HepG2 (cell line): ENCODE measurements around the gene CCDC38. TPM values are rescaled to one million over a fixed set of nuclear protein-coding genes. Genes with fewer than 3 reads are reported as not detected.

ENCODE experiments used
- BCL6 ChIP-seq: IDR thresholded peaks from 2 replicates; pipeline ENCODE4 v1.6.1; 2016; ENCODE audit warnings: missing genetic modification reagents, missing compliant biosample characterization
- DZIP1 ChIP-seq: sonication (generic); formaldehyde crosslinking; IDR thresholded peaks from 2 replicates; pipeline ENCODE4 v1.5.0; 2020; ENCODE audit warnings: mild to moderate bottlenecking, missing genetic modification reagents
- EP300 ChIP-seq, 3 experiments: sonication (generic) in 1 of 3; formaldehyde crosslinking in 1 of 3; IDR thresholded peaks; 2 replicates each; pipeline versions ENCODE4 v1.5.1 to v1.6.1; 2011 to 2020; ENCODE audit warnings: low read depth in 2 of 3, low read length in 2 of 3, borderline replicate concordance in 1 of 3, improper control_type of control experiment in 1 of 3, mild to moderate bottlenecking in 1 of 3, missing genetic modification reagents in 1 of 3, moderate library complexity in 1 of 3
- FOXO1 ChIP-seq: sonication (generic); formaldehyde crosslinking; IDR thresholded peaks from 2 replicates; pipeline ENCODE4 v1.4.0; 2020; ENCODE audit warnings: missing genetic modification reagents
- MIER2 ChIP-seq: IDR thresholded peaks from 2 replicates; pipeline ENCODE4 v1.6.1; 2016; ENCODE audit warnings: missing biosample characterization, missing genetic modification reagents
- NR2F6 ChIP-seq, 2 experiments: IDR thresholded peaks; 2 replicates each; pipeline ENCODE4 v1.6.1; 2016; ENCODE audit warnings: antibody characterized with exemption in 1 of 2, mild to moderate bottlenecking in 1 of 2
- RBM39 ChIP-seq: fragments of 200-400 bp; formaldehyde crosslinking; IDR thresholded peaks from one replicate; pipeline ENCODE4 v1.6.1; 2018; ENCODE audit warnings: antibody characterized with exemption, mild to moderate bottlenecking, low read depth, low read length; ENCODE audit not compliant: poor library complexity, severe bottlenecking
- ZBTB1 ChIP-seq: sonication (generic); formaldehyde crosslinking; IDR thresholded peaks from 2 replicates; pipeline ENCODE4 v1.4.0; 2020; ENCODE audit warnings: missing genetic modification reagents, borderline replicate concordance
- ZBTB26 ChIP-seq: IDR thresholded peaks from 2 replicates; pipeline ENCODE4 v1.6.1; 2016; ENCODE audit warnings: missing compliant biosample characterization, missing genetic modification reagents, borderline replicate concordance
- ZMAT3 ChIP-seq: sonication (generic); formaldehyde crosslinking; conservative IDR thresholded peaks from 2 replicates; pipeline ENCODE4 v1.7.0; 2021; ENCODE audit warnings: missing genetic modification reagents
- ZNF232 ChIP-seq: sonication (generic); formaldehyde crosslinking; IDR thresholded peaks from 2 replicates; pipeline ENCODE4 v1.4.0; 2020; ENCODE audit warnings: missing genetic modification reagents, borderline replicate concordance
- ZNF256 ChIP-seq: sonication (generic); formaldehyde crosslinking; conservative IDR thresholded peaks from 2 replicates; pipeline ENCODE4 v1.4.0; 2020; ENCODE audit warnings: missing genetic modification reagents
- ZSCAN9 ChIP-seq: IDR thresholded peaks from 2 replicates; pipeline ENCODE4 v1.6.1; 2016; ENCODE audit warnings: borderline replicate concordance
- polyA plus RNA-seq, 8 experiments: library from polyadenylated mRNA; depleted of rRNA in 3 of 8; stranded (reverse) in 7 of 8; unstranded in 1 of 8; fragments of >200 nt; fragmentation: Illumina TruSeq in 4 of 8; extraction: Trizol in 4 of 8; gene quantifications; 2 replicates each; pipeline versions ENCODE4 v1.2.1 to v1.2.3, GENCODE V29; 2011 to 2016; ENCODE audit warnings: low read depth in 4 of 8, missing spikeins in 1 of 8, mixed read lengths in 1 of 8; ENCODE audit not compliant: insufficient read depth in 1 of 8
- total RNA-seq, 5 experiments: library from RNA; depleted of rRNA; stranded (reverse); fragments of >200 nt; fragmentation: Illumina TruSeq; extraction: Trizol; gene quantifications; 2 replicates each; pipeline ENCODE4 v1.2.3, GENCODE V29; 2016; ENCODE audit warnings: low read depth in 1 of 5
- TF ChIP-seq, protein P1 (sequence below): sonication (generic); formaldehyde crosslinking; IDR thresholded peaks from 2 replicates; pipeline ENCODE4 v1.4.0; 2020; ENCODE audit warnings: missing genetic modification reagents, borderline replicate concordance
- TF ChIP-seq, protein P2 (sequence below): IDR thresholded peaks from 2 replicates; pipeline ENCODE4 v1.6.1; 2016; ENCODE audit warnings: low read depth, missing genetic modification reagents, missing compliant biosample characterization

CCDC38 gene
- total and polyA plus RNA-seq, 2 of the 13 experiments (the other 11 are each of a cell fraction or from before 2014, with no cell fraction given), result 0.24 to 0.32 TPM

GRCh38 chr12:95974358-95974757 is 31.9 kb upstream of the CCDC38 start (continued):
- TF ChIP-seq ZNF256 (CRISPR knock-in tag) (no peak), ZNF232 (CRISPR knock-in tag) (no peak), NR2F6 (IDR thresholded peaks at IDR 0.05) (peak; percentile 98), NR2F6 (CRISPR knock-in tag; IDR thresholded peaks at IDR 0.05) (peak; percentile 94), RBM39 (no peak), ZBTB1 (CRISPR knock-in tag) (no peak), BCL6 (peak; percentile 100), FOXO1 (peak; percentile 94), ZBTB26 (CRISPR knock-in tag) (no peak), EP300 (IDR thresholded peaks at IDR 0.05; ENCODE audit: low read depth in 2 of 2, low read length in 2 of 2) (peak; percentile 73 to 98; a peak in 3 of 4 replicates), EP300 (CRISPR knock-in tag; IDR thresholded peaks at IDR 0.05; ENCODE audit: borderline replicate concordance) (peak; percentile 83; the same call in 1 of the 2 replicates), ZSCAN9 (CRISPR knock-in tag) (peak; percentile 85; the same call in 1 of the 2 replicates), DZIP1 (CRISPR knock-in tag) (no peak), MIER2 (CRISPR knock-in tag) (no peak), ZMAT3 (CRISPR knock-in tag) (0 out of 2 replicates have a peak, but pooled peaks have one; percentile 56)
- TF ChIP-seq, protein P1, sequence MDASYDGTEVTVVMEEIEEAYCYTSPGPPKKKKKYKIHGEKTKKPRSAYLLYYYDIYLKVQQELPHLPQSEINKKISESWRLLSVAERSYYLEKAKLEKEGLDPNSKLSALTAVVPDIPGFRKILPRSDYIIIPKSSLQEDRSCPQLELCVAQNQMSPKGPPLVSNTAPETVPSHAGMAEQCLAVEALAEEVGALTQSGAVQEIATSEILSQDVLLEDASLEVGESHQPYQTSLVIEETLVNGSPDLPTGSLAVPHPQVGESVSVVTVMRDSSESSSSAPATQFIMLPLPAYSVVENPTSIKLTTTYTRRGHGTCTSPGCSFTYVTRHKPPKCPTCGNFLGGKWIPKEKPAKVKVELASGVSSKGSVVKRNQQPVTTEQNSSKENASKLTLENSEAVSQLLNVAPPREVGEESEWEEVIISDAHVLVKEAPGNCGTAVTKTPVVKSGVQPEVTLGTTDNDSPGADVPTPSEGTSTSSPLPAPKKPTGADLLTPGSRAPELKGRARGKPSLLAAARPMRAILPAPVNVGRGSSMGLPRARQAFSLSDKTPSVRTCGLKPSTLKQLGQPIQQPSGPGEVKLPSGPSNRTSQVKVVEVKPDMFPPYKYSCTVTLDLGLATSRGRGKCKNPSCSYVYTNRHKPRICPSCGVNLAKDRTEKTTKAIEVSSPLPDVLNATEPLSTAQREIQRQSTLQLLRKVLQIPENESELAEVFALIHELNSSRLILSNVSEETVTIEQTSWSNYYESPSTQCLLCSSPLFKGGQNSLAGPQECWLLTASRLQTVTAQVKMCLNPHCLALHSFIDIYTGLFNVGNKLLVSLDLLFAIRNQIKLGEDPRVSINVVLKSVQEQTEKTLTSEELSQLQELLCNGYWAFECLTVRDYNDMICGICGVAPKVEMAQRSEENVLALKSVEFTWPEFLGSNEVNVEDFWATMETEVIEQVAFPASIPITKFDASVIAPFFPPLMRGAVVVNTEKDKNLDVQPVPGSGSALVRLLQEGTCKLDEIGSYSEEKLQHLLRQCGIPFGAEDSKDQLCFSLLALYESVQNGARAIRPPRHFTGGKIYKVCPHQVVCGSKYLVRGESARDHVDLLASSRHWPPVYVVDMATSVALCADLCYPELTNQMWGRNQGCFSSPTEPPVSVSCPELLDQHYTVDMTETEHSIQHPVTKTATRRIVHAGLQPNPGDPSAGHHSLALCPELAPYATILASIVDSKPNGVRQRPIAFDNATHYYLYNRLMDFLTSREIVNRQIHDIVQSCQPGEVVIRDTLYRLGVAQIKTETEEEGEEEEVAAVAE (CRISPR knock-in tag), result peak; percentile 17; the same call in 1 of the 2 replicates
- TF ChIP-seq, protein P2, sequence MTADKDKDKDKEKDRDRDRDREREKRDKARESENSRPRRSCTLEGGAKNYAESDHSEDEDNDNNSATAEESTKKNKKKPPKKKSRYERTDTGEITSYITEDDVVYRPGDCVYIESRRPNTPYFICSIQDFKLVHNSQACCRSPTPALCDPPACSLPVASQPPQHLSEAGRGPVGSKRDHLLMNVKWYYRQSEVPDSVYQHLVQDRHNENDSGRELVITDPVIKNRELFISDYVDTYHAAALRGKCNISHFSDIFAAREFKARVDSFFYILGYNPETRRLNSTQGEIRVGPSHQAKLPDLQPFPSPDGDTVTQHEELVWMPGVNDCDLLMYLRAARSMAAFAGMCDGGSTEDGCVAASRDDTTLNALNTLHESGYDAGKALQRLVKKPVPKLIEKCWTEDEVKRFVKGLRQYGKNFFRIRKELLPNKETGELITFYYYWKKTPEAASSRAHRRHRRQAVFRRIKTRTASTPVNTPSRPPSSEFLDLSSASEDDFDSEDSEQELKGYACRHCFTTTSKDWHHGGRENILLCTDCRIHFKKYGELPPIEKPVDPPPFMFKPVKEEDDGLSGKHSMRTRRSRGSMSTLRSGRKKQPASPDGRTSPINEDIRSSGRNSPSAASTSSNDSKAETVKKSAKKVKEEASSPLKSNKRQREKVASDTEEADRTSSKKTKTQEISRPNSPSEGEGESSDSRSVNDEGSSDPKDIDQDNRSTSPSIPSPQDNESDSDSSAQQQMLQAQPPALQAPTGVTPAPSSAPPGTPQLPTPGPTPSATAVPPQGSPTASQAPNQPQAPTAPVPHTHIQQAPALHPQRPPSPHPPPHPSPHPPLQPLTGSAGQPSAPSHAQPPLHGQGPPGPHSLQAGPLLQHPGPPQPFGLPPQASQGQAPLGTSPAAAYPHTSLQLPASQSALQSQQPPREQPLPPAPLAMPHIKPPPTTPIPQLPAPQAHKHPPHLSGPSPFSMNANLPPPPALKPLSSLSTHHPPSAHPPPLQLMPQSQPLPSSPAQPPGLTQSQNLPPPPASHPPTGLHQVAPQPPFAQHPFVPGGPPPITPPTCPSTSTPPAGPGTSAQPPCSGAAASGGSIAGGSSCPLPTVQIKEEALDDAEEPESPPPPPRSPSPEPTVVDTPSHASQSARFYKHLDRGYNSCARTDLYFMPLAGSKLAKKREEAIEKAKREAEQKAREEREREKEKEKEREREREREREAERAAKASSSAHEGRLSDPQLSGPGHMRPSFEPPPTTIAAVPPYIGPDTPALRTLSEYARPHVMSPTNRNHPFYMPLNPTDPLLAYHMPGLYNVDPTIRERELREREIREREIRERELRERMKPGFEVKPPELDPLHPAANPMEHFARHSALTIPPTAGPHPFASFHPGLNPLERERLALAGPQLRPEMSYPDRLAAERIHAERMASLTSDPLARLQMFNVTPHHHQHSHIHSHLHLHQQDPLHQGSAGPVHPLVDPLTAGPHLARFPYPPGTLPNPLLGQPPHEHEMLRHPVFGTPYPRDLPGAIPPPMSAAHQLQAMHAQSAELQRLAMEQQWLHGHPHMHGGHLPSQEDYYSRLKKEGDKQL (CRISPR knock-in tag), result peak; percentile 96
